GM12864 (cell line): ENCODE data around the gene TMEM52.
A peak's percentile ranks its signal among the peaks of the same experiment; 100 is the strongest.

Experiments used
- DNase-seq: peaks from one replicate; pipeline ENCODE4 v3.0.0-alpha.2; 2011; ENCODE audit warnings: low read depth
- H3K4me3 ChIP-seq: 2 replicates; pipeline ENCODE4 v1.5.1; 2011; ENCODE audit warnings: mild to moderate bottlenecking, low read depth, low read length, control low read depth
- TF ChIP-seq, protein P1 (sequence below): IDR thresholded peaks from 2 replicates; pipeline ENCODE4 v1.5.1; 2011; ENCODE audit warnings: low read depth, mild to moderate bottlenecking, moderate library complexity, low read length, control low read depth, inconsistent platforms; ENCODE audit errors: missing control alignments

The TMEM52 gene

GRCh38 chr1:1918901-1919303, at the start of gene TMEM52:
TSS of gene TMEM52 (minus strand) at chr1:1919279. CDS start at chr1:1919265, 14 bp downstream.
- TF ChIP-seq, protein P1, sequence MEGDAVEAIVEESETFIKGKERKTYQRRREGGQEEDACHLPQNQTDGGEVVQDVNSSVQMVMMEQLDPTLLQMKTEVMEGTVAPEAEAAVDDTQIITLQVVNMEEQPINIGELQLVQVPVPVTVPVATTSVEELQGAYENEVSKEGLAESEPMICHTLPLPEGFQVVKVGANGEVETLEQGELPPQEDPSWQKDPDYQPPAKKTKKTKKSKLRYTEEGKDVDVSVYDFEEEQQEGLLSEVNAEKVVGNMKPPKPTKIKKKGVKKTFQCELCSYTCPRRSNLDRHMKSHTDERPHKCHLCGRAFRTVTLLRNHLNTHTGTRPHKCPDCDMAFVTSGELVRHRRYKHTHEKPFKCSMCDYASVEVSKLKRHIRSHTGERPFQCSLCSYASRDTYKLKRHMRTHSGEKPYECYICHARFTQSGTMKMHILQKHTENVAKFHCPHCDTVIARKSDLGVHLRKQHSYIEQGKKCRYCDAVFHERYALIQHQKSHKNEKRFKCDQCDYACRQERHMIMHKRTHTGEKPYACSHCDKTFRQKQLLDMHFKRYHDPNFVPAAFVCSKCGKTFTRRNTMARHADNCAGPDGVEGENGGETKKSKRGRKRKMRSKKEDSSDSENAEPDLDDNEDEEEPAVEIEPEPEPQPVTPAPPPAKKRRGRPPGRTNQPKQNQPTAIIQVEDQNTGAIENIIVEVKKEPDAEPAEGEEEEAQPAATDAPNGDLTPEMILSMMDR = no peak
- peak within 1 kb of the TSS; percentile 59 for H3K4me3 ChIP-seq
- DNase-seq = no peak

- H3K4me3 ChIP-seq = no peak overlapping the region
- TF ChIP-seq, protein P1 = no peak
- DNase-seq = no peak
These were observed 48.8 kb upstream of the TMEM52 start for GRCh38 chr1:1967879-1968278.

GRCh38 chr1:1967151-1967550, 48.1 kb upstream of the TMEM52 start:
- H3K4me3 ChIP-seq = no peak overlapping the region
- no peak for DNase-seq
- TF ChIP-seq, protein P1 = no peak

DNA sequence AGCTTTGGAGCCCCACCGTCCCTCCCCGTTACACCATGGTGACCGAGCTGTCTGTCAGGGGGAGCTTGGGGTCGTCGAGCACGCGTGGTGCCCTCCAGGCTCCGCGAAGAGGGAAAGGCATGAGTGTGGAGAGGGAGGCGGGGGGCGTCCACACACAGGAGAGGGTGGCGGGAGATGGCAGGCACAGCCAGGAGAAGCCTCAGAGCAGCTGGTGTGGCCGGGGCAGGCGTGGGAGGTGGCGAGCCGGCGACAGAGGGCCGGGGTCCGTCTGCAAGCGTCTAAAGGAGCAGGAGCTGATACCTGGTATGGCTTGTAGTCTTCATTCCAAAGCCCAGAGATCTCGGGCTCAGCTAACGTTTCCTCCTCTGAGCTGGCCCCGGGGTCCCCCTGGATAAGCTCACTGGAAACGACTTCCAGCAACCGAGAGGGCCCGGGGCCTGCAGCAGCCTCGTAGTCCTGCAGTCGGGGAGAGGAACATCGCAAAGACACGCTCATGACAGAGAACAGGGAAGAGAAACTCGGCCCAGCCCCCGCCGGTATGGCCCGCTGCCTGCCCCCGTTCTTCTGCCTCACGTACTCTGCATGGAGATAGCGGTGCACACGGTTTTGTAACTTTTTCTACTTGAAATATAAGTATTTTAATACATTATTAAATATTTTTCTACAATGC, 47.1 kb upstream of the TMEM52 start:
- TF ChIP-seq, protein P1 = no peak
- no peak for DNase-seq
- no peak overlapping the region for H3K4me3 ChIP-seq

DNA sequence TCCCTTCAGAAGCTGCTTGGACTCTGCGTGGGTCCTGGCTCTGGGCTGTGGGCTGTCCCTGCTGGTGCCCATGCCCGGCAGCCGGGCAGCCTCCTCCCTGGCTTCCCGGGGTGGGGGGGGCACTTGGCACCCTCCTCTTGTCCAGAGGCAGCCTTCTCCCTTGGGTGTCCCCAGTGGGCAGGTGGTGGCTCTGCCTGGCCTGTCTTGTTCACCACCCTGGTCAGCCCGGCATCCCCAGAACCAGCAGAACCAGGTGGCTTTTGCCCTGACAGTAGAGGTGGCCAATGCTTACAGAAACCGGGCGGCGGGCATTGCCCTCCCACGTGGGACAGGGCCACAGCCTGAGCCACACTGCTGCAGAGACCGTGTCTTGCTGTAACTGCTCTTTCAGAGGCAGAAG, 46.5 kb upstream of the TMEM52 start:
- TF ChIP-seq, protein P1 = no peak
- no peak for DNase-seq
- H3K4me3 ChIP-seq = no peak overlapping the region

GRCh38 chr1:1964811-1965210, 45.7 kb upstream of the TMEM52 start:
- DNase-seq = no peak
- TF ChIP-seq, protein P1 = no peak
- H3K4me3 ChIP-seq = no peak overlapping the region

DNA sequence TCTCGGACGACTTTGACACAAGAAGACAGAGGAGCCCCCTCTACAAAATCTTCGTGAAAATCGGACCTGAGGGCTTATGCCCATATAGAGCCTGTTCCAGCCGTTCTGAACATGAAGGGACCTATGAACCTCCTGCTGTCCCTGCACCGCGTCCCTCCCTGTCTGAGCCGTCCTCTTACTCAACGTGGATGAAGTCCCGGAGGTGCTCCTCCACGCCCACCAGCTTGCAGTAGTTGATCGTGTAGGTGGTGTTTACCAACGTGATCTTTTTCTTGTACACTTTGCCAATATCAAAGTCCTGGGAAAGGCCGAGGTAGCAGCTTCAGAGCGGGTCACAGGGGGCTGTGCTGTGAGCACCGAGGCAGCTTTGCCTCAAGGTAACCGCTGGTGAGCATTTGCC, 44.5 kb upstream of the TMEM52 start:
- H3K4me3 ChIP-seq = no peak overlapping the region
- no peak for DNase-seq
- TF ChIP-seq, protein P1 = no peak
